Thoracic aorta (tissue), 2 donors: Measurements from ENCODE around the gene DHX35. TPM values are rescaled to one million over a fixed set of nuclear protein-coding genes. Genes with fewer than 3 reads are reported as not detected.
A peak's percentile ranks its signal among the peaks of the same experiment; 100 is the strongest.

Experiments
- ATAC-seq: fragments of 150-250 bp; one replicate; pipeline ENCODE4 v1.8.0; 2017; ENCODE audit warnings: low read depth; ENCODE audit not compliant: insufficient number of reproducible peaks, low FRiP score
- DNase-seq: peaks from one replicate; pipeline ENCODE4 v3.0.0-alpha.2; 2020; ENCODE audit warnings: low spot score
- H3K27ac ChIP-seq, 2 donors: fragments of 200-600 bp; sonication (generic); 1 replicate in 1 of 2; 2 replicates in 1 of 2; pipeline ENCODE4 v1.5.1; 2016; ENCODE audit warnings: mild to moderate bottlenecking in 2 of 2, moderate library complexity in 2 of 2
- H3K27me3 ChIP-seq: fragments of 200-600 bp; sonication (generic); replicated peaks from 2 replicates; pipeline ENCODE4 v1.6.0; 2016; ENCODE audit warnings: mild to moderate bottlenecking; ENCODE audit not compliant: insufficient read depth
- H3K36me3 ChIP-seq: fragments of 200-600 bp; sonication (generic); one replicate; pipeline ENCODE4 v1.5.1; 2016
- H3K4me1 ChIP-seq, 2 donors: fragments of 200-600 bp; sonication (generic); 1 replicate in 1 of 2; 2 replicates in 1 of 2; pipeline versions ENCODE4 v1.5.1 to v1.6.0; 2016; ENCODE audit warnings: low read depth in 2 of 2, mild to moderate bottlenecking in 1 of 2; ENCODE audit not compliant: control insufficient read depth in 1 of 2
- H3K4me3 ChIP-seq: fragments of 200-600 bp; sonication (generic); 2 replicates; pipeline ENCODE4 v1.5.1; 2016; ENCODE audit warnings: mild to moderate bottlenecking
- H3K9me3 ChIP-seq: fragments of 200-600 bp; sonication (generic); 2 replicates; pipeline ENCODE4 v1.5.1; 2016
- total RNA-seq, 2 donors: library from RNA; depleted of rRNA; stranded (reverse); fragments of >200 nt; gene quantifications; one replicate each; pipeline versions ENCODE4 v1.1.0 to v1.2.3, GENCODE V29; 2016
- TF ChIP-seq, protein P1 (sequence below): fragments of 200-600 bp; sonication (generic); IDR thresholded peaks from one replicate; pipeline ENCODE4 v1.5.1; 2019; ENCODE audit warnings: antibody characterized with exemption

The DHX35 gene
- total RNA-seq, 2 donors from 2014 or later: 17.9 to 23.8 TPM

DNA sequence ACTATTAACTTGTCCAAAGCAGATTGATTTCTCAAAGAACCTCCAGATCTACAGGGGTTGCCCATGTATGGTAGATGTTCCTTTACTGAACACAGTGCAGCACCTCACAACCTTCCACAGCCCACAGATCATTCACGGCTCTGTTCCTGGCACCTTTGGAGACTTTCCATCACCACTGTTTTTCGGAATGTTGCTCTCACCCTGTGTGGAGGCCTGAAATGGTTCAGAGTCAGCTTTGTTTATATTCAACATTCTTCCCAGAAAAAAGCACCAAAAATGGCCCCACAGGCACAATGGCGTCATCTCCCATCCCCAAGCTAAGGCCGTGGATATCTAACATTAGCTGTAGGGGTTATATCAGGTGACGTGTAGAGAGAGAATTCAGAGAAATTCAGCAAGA is 74.7 kb downstream of the DHX35 start:
- H3K4me3 ChIP-seq: no peak overlapping the region
- H3K27ac ChIP-seq: peak overlapping the region; percentile 36 to 48
- no peaks in the 10 kb centered on the region for H3K27me3 ChIP-seq
- H3K36me3 ChIP-seq: peaks cover 36% of the 10 kb centered on the region
- H3K4me1 ChIP-seq: no peaks in the 10 kb centered on the region
- no peaks in the 10 kb centered on the region for H3K9me3 ChIP-seq
- ATAC-seq (no peak), DNase-seq (no peak)
- TF ChIP-seq, protein P1, sequence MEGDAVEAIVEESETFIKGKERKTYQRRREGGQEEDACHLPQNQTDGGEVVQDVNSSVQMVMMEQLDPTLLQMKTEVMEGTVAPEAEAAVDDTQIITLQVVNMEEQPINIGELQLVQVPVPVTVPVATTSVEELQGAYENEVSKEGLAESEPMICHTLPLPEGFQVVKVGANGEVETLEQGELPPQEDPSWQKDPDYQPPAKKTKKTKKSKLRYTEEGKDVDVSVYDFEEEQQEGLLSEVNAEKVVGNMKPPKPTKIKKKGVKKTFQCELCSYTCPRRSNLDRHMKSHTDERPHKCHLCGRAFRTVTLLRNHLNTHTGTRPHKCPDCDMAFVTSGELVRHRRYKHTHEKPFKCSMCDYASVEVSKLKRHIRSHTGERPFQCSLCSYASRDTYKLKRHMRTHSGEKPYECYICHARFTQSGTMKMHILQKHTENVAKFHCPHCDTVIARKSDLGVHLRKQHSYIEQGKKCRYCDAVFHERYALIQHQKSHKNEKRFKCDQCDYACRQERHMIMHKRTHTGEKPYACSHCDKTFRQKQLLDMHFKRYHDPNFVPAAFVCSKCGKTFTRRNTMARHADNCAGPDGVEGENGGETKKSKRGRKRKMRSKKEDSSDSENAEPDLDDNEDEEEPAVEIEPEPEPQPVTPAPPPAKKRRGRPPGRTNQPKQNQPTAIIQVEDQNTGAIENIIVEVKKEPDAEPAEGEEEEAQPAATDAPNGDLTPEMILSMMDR: no peak

DNA sequence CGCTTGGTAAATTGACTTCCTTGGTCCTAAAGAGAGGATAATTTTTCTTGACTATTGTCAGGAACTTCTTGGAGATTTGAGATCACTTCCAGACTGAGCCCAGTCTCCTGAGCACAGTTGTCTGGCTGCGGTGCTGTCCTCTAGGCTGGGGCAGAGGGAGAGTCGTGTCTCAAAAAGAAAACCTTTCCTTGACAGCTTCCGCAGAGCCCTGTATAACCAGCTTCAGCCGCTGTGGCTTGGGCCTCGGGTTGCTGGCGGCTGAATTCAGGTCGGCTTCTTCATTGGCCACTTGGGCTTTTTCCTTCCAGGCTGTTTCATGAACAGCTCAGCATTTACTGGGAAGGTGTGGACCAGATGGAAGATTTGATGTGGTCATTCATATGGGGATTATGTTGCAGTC is 75.9 kb downstream of the DHX35 start:
- no peak for DNase-seq
- Histone ChIP-seq H3K4me3 (no peak overlapping the region), H3K27me3 (no peaks in the 10 kb centered on the region), H3K36me3 (peaks cover 39% of the 10 kb centered on the region), H3K27ac (no peak overlapping the region), H3K4me1 (no peaks in the 10 kb centered on the region), H3K9me3 (no peaks in the 10 kb centered on the region)
- no peak for ATAC-seq
- TF ChIP-seq, protein P1: no peak

DNA sequence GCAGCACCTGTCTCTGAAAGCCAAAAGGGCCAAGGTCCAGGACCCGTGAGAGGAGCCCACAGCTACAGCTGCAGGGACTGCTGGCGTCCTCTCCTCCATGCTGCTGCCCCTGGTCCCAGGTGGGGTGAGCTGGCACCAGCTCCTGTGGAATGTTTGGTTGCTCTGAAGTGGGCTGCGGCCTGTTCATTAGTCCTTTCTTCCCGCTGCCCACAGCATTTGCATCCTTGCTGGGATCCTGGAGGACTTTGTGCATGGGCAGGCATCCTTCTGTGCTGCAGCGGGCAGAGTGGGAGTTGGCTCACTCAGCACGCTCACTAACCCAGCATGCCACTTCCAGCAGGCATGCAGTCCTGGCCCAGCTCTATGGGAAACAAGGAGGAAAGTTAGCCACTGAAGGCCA is 76.4 kb downstream of the DHX35 start:
- DNase-seq (no peak), ATAC-seq (no peak)
- Histone ChIP-seq H3K27me3 (no peaks in the 10 kb centered on the region), H3K27ac (no peak overlapping the region), H3K36me3 (peaks cover 41% of the 10 kb centered on the region), H3K4me3 (no peak overlapping the region), H3K4me1 (no peaks in the 10 kb centered on the region), H3K9me3 (no peaks in the 10 kb centered on the region)
- TF ChIP-seq, protein P1: no peak

DNA sequence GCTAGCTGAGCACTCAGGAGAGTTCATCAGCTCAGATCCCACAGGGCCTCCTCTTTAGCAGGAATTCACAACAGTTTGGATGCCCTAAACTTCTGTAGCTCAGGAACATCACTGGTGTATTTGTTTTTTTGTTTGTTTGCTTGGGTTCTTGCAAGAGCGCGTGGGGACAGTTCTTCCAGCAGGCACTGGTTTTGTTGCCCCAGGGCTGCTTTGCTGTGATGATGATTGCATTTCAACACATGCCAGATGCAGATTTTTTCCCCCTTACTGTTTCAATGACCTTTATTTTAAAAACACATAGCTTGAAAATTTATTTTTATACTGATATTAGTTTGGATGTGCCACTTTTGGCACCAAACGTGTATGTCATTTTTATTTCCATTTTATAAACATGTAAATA is 77.1 kb downstream of the DHX35 start:
- Histone ChIP-seq H3K27ac (no peak overlapping the region), H3K4me1 (no peaks in the 10 kb centered on the region), H3K4me3 (no peak overlapping the region), H3K27me3 (no peaks in the 10 kb centered on the region), H3K9me3 (no peaks in the 10 kb centered on the region), H3K36me3 (peaks cover 36% of the 10 kb centered on the region)
- no peak for DNase-seq
- ATAC-seq: no peak
- TF ChIP-seq, protein P1: no peak

DNA sequence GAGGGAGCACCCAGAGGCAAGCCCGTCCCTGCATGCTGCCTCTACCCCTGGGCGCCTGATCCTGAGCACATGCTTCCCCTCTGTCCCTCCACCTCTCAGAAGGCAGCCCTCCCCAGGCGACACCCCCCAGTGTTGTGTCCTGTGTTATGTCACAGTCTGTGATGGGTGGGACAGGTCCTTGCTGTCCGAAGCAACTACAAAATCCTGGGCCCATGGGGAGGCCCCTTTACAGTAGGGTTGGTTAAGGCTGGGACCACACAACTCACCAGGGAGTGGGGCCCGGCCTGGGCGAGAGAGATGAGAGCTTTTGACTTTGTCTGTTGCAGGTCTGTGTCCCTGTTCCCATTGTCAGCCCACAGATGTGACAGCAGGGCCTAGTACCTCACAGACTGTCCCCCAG is 78.0 kb downstream of the DHX35 start:
- no peak for ATAC-seq
- TF ChIP-seq, protein P1: no peak
- H3K27ac ChIP-seq: no peak overlapping the region
- H3K4me3 ChIP-seq: no peak overlapping the region
- H3K9me3 ChIP-seq: no peaks in the 10 kb centered on the region
- no peaks in the 10 kb centered on the region for H3K27me3 ChIP-seq
- H3K4me1 ChIP-seq: no peaks in the 10 kb centered on the region
- DNase-seq: no peak
- H3K36me3 ChIP-seq: peaks cover 33% of the 10 kb centered on the region
